ENCODE measurements around the gene ERFL.

DNA sequence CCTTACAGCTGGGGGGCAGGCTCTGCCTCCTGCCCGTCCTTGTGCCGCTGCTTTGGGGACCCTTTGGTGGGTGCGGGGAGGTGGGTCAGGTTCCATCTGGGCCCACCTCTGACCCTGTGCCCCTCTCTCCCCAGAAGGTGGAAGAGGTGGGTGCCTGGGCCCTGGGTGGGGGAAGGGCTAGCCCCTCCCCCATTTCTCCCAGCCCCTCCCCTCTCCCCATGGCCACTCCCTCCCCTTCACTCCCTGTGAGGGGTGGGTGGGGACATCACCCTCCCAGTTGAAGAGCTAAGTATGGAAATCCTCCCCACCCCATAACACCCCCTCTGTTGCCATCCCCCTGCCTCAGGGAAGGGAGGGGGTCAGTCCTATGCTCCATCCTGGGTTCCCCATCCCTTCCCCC, 31.1 kb downstream of the ERFL start:
- TF ChIP-seq, protein P1, sequence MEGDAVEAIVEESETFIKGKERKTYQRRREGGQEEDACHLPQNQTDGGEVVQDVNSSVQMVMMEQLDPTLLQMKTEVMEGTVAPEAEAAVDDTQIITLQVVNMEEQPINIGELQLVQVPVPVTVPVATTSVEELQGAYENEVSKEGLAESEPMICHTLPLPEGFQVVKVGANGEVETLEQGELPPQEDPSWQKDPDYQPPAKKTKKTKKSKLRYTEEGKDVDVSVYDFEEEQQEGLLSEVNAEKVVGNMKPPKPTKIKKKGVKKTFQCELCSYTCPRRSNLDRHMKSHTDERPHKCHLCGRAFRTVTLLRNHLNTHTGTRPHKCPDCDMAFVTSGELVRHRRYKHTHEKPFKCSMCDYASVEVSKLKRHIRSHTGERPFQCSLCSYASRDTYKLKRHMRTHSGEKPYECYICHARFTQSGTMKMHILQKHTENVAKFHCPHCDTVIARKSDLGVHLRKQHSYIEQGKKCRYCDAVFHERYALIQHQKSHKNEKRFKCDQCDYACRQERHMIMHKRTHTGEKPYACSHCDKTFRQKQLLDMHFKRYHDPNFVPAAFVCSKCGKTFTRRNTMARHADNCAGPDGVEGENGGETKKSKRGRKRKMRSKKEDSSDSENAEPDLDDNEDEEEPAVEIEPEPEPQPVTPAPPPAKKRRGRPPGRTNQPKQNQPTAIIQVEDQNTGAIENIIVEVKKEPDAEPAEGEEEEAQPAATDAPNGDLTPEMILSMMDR (IDR thresholded peaks at IDR 0.05 in 8 of 11, conservative IDR thresholded peaks at IDR 0.05 in 3 of 11), result no peak
- no peak for TF ChIP-seq POLR2A (IDR thresholded peaks at IDR 0.05)
